Transverse colon (tissue), 4 donors: Measurements from ENCODE around the gene ZNF680. TPM values are rescaled to one million over a fixed set of nuclear protein-coding genes. Genes with fewer than 3 reads are reported as not detected.

Experiments used
- DNase-seq: peaks from one replicate; pipeline ENCODE4 v3.0.0-alpha.2; 2019
- H3K27ac ChIP-seq, 4 donors: fragments of 200-600 bp; sonication (generic); 2 replicates each; pipeline ENCODE4 v1.5.1; 2016 to 2018; ENCODE audit warnings: inconsistent platforms in 4 of 4
- H3K27me3 ChIP-seq: fragments of 200-600 bp; sonication (generic); 2 replicates; pipeline ENCODE4 v1.5.1; 2017; ENCODE audit warnings: inconsistent platforms
- H3K36me3 ChIP-seq, 4 donors: fragments of 200-600 bp; sonication (generic); 2 replicates each; pipeline ENCODE4 v1.5.1; 2017 to 2019; ENCODE audit warnings: inconsistent platforms in 4 of 4
- H3K4me1 ChIP-seq, 4 donors: fragments of 200-600 bp; sonication (generic); 2 replicates each; pipeline ENCODE4 v1.5.1; 2017 to 2020; ENCODE audit warnings: inconsistent platforms in 4 of 4
- H3K4me3 ChIP-seq, 4 donors: fragments of 200-600 bp; sonication (generic); 1 replicate in 1 of 4; 2 replicates in 3 of 4; pipeline versions ENCODE4 v1.5.1 to v1.6.1; 2017 to 2019; ENCODE audit warnings: inconsistent platforms in 4 of 4
- H3K9me3 ChIP-seq, 2 donors: fragments of 200-600 bp; sonication (generic); 2 replicates each; pipeline ENCODE4 v1.5.1; 2017 to 2019; ENCODE audit warnings: inconsistent platforms in 2 of 2
- CTCF ChIP-seq, 5 experiments: fragments of 200-600 bp in 3 of 5; fragments of 450-650 bp in 2 of 5; sonication (generic) in 3 of 5; IDR thresholded peaks; 1 replicate in 2 of 5; 2 replicates in 3 of 5; pipeline ENCODE4 v1.5.1; 2016 to 2017; ENCODE audit warnings: antibody characterized with exemption in 5 of 5, inconsistent platforms in 3 of 5, mild to moderate bottlenecking in 2 of 5, moderate library complexity in 1 of 5
- EP300 ChIP-seq: sonication (generic); formaldehyde crosslinking; IDR thresholded peaks from one replicate; pipeline ENCODE4 v1.6.1; 2017; ENCODE audit warnings: antibody characterized with exemption, low read depth
- POLR2A ChIP-seq: fragments of 450-650 bp; IDR thresholded peaks from one replicate; pipeline ENCODE4 v1.6.1; 2016; ENCODE audit warnings: antibody characterized with exemption, mild to moderate bottlenecking, moderate library complexity
- POLR2AphosphoS5 ChIP-seq, 3 donors: sonication (generic); formaldehyde crosslinking; IDR thresholded peaks; one replicate each; pipeline ENCODE4 v1.6.1; 2016; ENCODE audit warnings: antibody characterized with exemption in 3 of 3
- WGBS, 2 donors: methylation state at CpG; one replicate each; pipeline ENCODE4 v1.1.5; 2018; ENCODE audit warnings: low coverage in 1 of 2; 5-methylcytosine and 5-hydroxymethylcytosine counted together
- in situ Hi-C, 4 donors: fragments of 200-750 bp; cut with MboI; loops; one replicate each; pipeline versions ENCODE4 v1.15.0 to v1.15.1; 2017; ENCODE audit warnings: low sequenced_read_pairs in 3 of 4, low pct_ligation_motif_present in 1 of 4, low pct_unique_long_range_greater_than_20kb in 1 of 4
- intact Hi-C: fragments of 100-400 bp; cut with DNase I; formaldehyde crosslinking; loops from one replicate; pipeline ENCODE4 v1.15.1; 2023; ENCODE audit warnings: low total_unique reads
- total RNA-seq, 4 donors: library from RNA; depleted of rRNA; stranded (reverse); fragments of >200 nt; gene quantifications; one replicate each; pipeline ENCODE4 v1.1.0, GENCODE V29; 2016

ZNF680 gene
- total RNA-seq, 4 donors from 2014 or later: 3.4 to 11.1 (median 6.6) TPM

- no peaks in the 10 kb centered on the region for H3K36me3 ChIP-seq
- TF ChIP-seq POLR2AphosphoS5 (IDR thresholded peaks at IDR 0.05) (no peak), EP300 (no peak), POLR2A (no peak), CTCF (IDR thresholded peaks at IDR 0.05) (no peak)
- peaks cover 0 to 2% of the 10 kb centered on the region in 2 donors for H3K9me3 ChIP-seq
- H3K4me1 ChIP-seq: peaks cover 0 to 29% (median 9%) of the 10 kb centered on the region in 4 donors
- H3K4me3 ChIP-seq: no peak overlapping the region
- intact Hi-C loops: no loop called here
- in situ Hi-C loops: loop anchor here in 2 of 4 donors (25.0 kb wide), 2 partner anchors 228 to 247 kb away; partner anchors contain the start of genes ZNF736 (in 2 of the 2) and ZNF138 (in 1 of the 2)
- no peaks in the 10 kb centered on the region for H3K27me3 ChIP-seq
- no peak for DNase-seq
- 50 to 69% methylated on average over 5 of the region's 5 CpGs for WGBS, 2 donors
- H3K27ac ChIP-seq: peak overlapping the region; percentile 16 to 49 (median 40)
Measured at GRCh38 chr7:64559206-64559605, 3.7 kb downstream of the ZNF680 start.

DNA sequence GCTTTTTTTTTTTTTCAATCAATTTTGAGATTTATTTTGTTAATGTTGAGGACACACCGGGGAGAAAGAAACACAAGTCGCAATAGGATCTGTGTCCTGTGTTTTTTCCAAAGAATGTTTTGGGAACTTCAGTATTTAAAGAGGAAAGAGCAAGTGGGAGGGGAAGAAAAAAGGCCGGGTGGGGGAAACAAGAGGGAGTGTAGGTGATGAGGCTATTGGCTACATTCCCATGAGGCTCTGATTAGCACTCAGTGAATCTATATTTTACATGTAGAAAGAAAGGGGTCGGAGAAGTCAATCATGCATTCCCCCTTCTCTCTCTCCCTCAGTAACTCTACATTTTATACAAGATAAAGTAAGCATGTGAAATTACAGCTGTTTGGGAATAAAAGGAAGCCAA, 4.1 kb downstream of the ZNF680 start:
- Histone ChIP-seq H3K27me3 (no peaks in the 10 kb centered on the region), H3K36me3 (no peaks in the 10 kb centered on the region), H3K9me3 (peaks cover 0 to 3% of the 10 kb centered on the region in 2 donors), H3K27ac (peak overlapping the region; percentile 16 to 49 (median 40)), H3K4me1 (peaks cover 0 to 29% (median 9%) of the 10 kb centered on the region in 4 donors), H3K4me3 (no peak overlapping the region)
- in situ Hi-C loops: loop anchor here in 2 of 4 donors (25.0 kb wide), 2 partner anchors 229 to 246 kb away; partner anchors contain the start of genes ZNF736 (in 2 of the 2) and ZNF138 (in 1 of the 2)
- TF ChIP-seq CTCF (IDR thresholded peaks at IDR 0.05): no peak
- TF ChIP-seq POLR2AphosphoS5 (IDR thresholded peaks at IDR 0.05): no peak
- no peak for TF ChIP-seq EP300
- no peak for DNase-seq
- 65 to 67% methylated on average over 4 of the region's 4 CpGs for WGBS, 2 donors
- intact Hi-C loops: no loop called here

GRCh38 chr7:64558323-64558705, 4.6 kb downstream of the ZNF680 start:
- WGBS, 2 donors: 92 to 100% methylated on average over 1 of the region's 1 CpG

More at GRCh38 chr7:64558323-64558705, 4.6 kb downstream of the ZNF680 start:
- H3K4me3 ChIP-seq: no peak overlapping the region
- no peak for TF ChIP-seq CTCF (IDR thresholded peaks at IDR 0.05)
- no peak for TF ChIP-seq POLR2A
- TF ChIP-seq POLR2AphosphoS5 (IDR thresholded peaks at IDR 0.05): no peak
- TF ChIP-seq EP300: no peak
- peaks cover 0 to 3% of the 10 kb centered on the region in 2 donors for H3K9me3 ChIP-seq
- peak overlapping the region in 2 of 4 donors; percentile 41 to 49 for H3K27ac ChIP-seq
- DNase-seq: no peak
- H3K4me1 ChIP-seq: peaks cover 0 to 26% (median 7%) of the 10 kb centered on the region in 4 donors
- H3K36me3 ChIP-seq: no peaks in the 10 kb centered on the region
- in situ Hi-C loops (loop anchor here in 2 of 4 donors (25.0 kb wide), 2 partner anchors 229 to 246 kb away; partner anchors contain the start of genes ZNF736 (in 2 of the 2) and ZNF138 (in 1 of the 2)), intact Hi-C loops (no loop called here)
- no peaks in the 10 kb centered on the region for H3K27me3 ChIP-seq
